GM18517 (cell line): ENCODE results near the gene NPIPA3.
"Not testable (repeated sequence)": the region's sequence is repeated elsewhere in the genome, so short reads cannot be mapped to it uniquely, and the experiment has no call there.

Experiments
- ATAC-seq: cut with Tn5 transposase; IDR thresholded peaks from one replicate; pipeline ENCODE4 v1.9.1; 2021; ENCODE audit warnings: mild to moderate bottlenecking, moderate library complexity; ENCODE audit not compliant: unreplicated experiment

Gene NPIPA3

GRCh38 chr16:14703156-14704011 is at the start of gene NPIPA3:
Gene NPIPA3, plus strand, starts transcription at chr16:14703411. Its CDS starts 5,533 bp downstream, at chr16:14708944.
- ATAC-seq: peak; percentile 95

- peak; percentile 73 for ATAC-seq
Observed at GRCh38 chr16:14658063-14658462, 45.1 kb upstream of the NPIPA3 start.

- no peak for ATAC-seq
Observed at GRCh38 chr16:14667347-14668266, 35.6 kb upstream of the NPIPA3 start.

- ATAC-seq: no peak
Observed at GRCh38 chr16:14668556-14669223, 34.5 kb upstream of the NPIPA3 start.

GRCh38 chr16:14669776-14670175 is 33.4 kb upstream of the NPIPA3 start:
- ATAC-seq: no peak

GRCh38 chr16:14672403-14672971 is 30.7 kb upstream of the NPIPA3 start:
- peak; percentile 65 for ATAC-seq

- no peak for ATAC-seq
Observed at GRCh38 chr16:14676633-14677032, 26.6 kb upstream of the NPIPA3 start.

GRCh38 chr16:14677627-14678026 is 25.6 kb upstream of the NPIPA3 start:
- no peak for ATAC-seq

- no peak for ATAC-seq
Observed at GRCh38 chr16:14678748-14679497, 24.3 kb upstream of the NPIPA3 start.

GRCh38 chr16:14680396-14680795 is 22.8 kb upstream of the NPIPA3 start:
- not testable (repeated sequence) for ATAC-seq

- no peak for ATAC-seq
Observed at GRCh38 chr16:14681115-14681514, 22.1 kb upstream of the NPIPA3 start.

GRCh38 chr16:14682121-14682520 is 21.1 kb upstream of the NPIPA3 start:
- ATAC-seq: no peak

- ATAC-seq: not testable (repeated sequence)
Observed at GRCh38 chr16:14685870-14686793, 17.1 kb upstream of the NPIPA3 start.

GRCh38 chr16:14694129-14694528 is 9.1 kb upstream of the NPIPA3 start, which contains the start of gene PLA2G10:
Gene PLA2G10, minus strand, starts transcription at chr16:14694308. Its CDS starts 79 bp downstream, at chr16:14694229.
- ATAC-seq: not testable (repeated sequence)

- not testable (repeated sequence) for ATAC-seq
Observed at GRCh38 chr16:14701859-14702258, 1.4 kb upstream of the NPIPA3 start.

- not testable (repeated sequence) for ATAC-seq
Observed at GRCh38 chr16:14702672-14703071, 539 bp upstream of the NPIPA3 start.

- ATAC-seq: not testable (repeated sequence)
Observed at GRCh38 chr16:14733233-14733632, 30.0 kb downstream of the NPIPA3 start.

- ATAC-seq: not testable (repeated sequence)
Observed at GRCh38 chr16:14740832-14741385, 37.7 kb downstream of the NPIPA3 start.
